SK-N-MC (cell line): ENCODE measurements around the gene C1QBP.

Experiments
- DNase-seq: peaks from one replicate; pipeline ENCODE4 v3.0.0-alpha.2; 2011; ENCODE audit warnings: low read depth, low spot score
- H3K27ac ChIP-seq: fragments of 200-600 bp; sonication (generic); 2 replicates; pipeline ENCODE4 v1.5.1; 2016; ENCODE audit warnings: mixed run types
- H3K36me3 ChIP-seq: fragments of 200-600 bp; sonication (generic); 2 replicates; pipeline ENCODE4 v1.6.1; 2017; ENCODE audit warnings: antibody characterized with exemption, low read length, mixed read lengths; ENCODE audit not compliant: insufficient read depth
- H3K4me3 ChIP-seq: fragments of 200-600 bp; sonication (generic); 2 replicates; pipeline ENCODE4 v1.5.1; 2016
- H3K9ac ChIP-seq: fragments of 200-600 bp; sonication (generic); 2 replicates; pipeline ENCODE4 v1.8.0; 2017; ENCODE audit warnings: mixed run types, mixed read lengths; ENCODE audit not compliant: insufficient read length
- H3K9me3 ChIP-seq: fragments of 200-600 bp; sonication (generic); 2 replicates; pipeline ENCODE4 v1.6.1; 2017; ENCODE audit warnings: low read depth, mild to moderate bottlenecking, antibody characterized with exemption, low read length, moderate library complexity, mixed read lengths
- EZH2 ChIP-seq: fragments of 200-600 bp; sonication (generic); IDR thresholded peaks from one replicate; pipeline ENCODE4 v1.6.1; 2017; ENCODE audit warnings: antibody characterized with exemption
- FOXP2 ChIP-seq: optimal IDR thresholded peaks from 2 replicates; pipeline ENCODE3; 2011; ENCODE audit warnings: mild to moderate bottlenecking, moderate library complexity; ENCODE audit not compliant: insufficient read depth; ENCODE audit errors: extremely low read length, control extremely low read depth
- POLR2AphosphoS5 ChIP-seq: IDR thresholded peaks from 2 replicates; pipeline ENCODE4 v1.6.1; 2012; ENCODE audit warnings: mild to moderate bottlenecking, low read depth, low read length, borderline replicate concordance

The C1QBP gene

GRCh38 chr17:5438716-5439445 lies at the start of gene C1QBP:
Gene C1QBP (minus strand): TSS chr17:5439155. CDS start chr17:5439073, 82 bp downstream.
- Histone ChIP-seq H3K9me3 (no peaks in the 10 kb centered on the region), H3K27ac (peak within 1 kb of the TSS; percentile 77), H3K36me3 (peaks cover 58% of the 10 kb centered on the region), H3K9ac (peak within 1 kb of the TSS; percentile 91), H3K4me3 (peak within 1 kb of the TSS; percentile 80)
- DNase-seq, result no peak
- TF ChIP-seq POLR2AphosphoS5, result peak; percentile 75; the same call in 1 of the 2 replicates
- no peak for TF ChIP-seq FOXP2
- no peak for TF ChIP-seq EZH2

GRCh38 chr17:5488752-5489151 lies 49.8 kb upstream of the C1QBP start:
- Histone ChIP-seq H3K9ac (no peak overlapping the region), H3K4me3 (no peak overlapping the region), H3K27ac (no peak overlapping the region), H3K36me3 (peaks cover 51% of the 10 kb centered on the region), H3K9me3 (peaks cover 10% of the 10 kb centered on the region; the same call in 1 of the 2 replicates)
- no peak for DNase-seq
- TF ChIP-seq EZH2 (no peak), FOXP2 (no peak), POLR2AphosphoS5 (no peak)

- Histone ChIP-seq H3K4me3 (peak within 1 kb of the TSS; percentile 94), H3K9ac (peak within 1 kb of the TSS; percentile 88), H3K9me3 (peaks cover 10% of the 10 kb centered on the region; the same call in 1 of the 2 replicates), H3K36me3 (peaks cover 72% of the 10 kb centered on the region), H3K27ac (peak within 1 kb of the TSS; percentile 96)
- no peak for TF ChIP-seq FOXP2
- peak; percentile 73; the same call in 1 of the 2 replicates for TF ChIP-seq POLR2AphosphoS5
- no peak for TF ChIP-seq EZH2
- DNase-seq, result peak; percentile 83
Observed at GRCh38 chr17:5486206-5487124, 47.5 kb upstream of the C1QBP start, which contains the start of gene MIS12. Gene MIS12 (plus strand): TSS chr17:5486566. CDS start chr17:5488863, 2,297 bp downstream.

- DNase-seq, result no peak
- peaks cover 77% of the 10 kb centered on the region for H3K36me3 ChIP-seq
- TF ChIP-seq POLR2AphosphoS5 (no peak), FOXP2 (no peak), EZH2 (no peak)
Observed at GRCh38 chr17:5485270-5486205, 46.6 kb upstream of the C1QBP start, which contains the start of gene DERL2. Gene DERL2 (minus strand): TSS chr17:5486178. CDS start chr17:5486161, 17 bp downstream.

GRCh38 chr17:5481451-5481850 lies 42.5 kb upstream of the C1QBP start:
- no peak overlapping the region for H3K4me3 ChIP-seq
- H3K36me3 ChIP-seq, result peaks cover 82% of the 10 kb centered on the region
- no peak for DNase-seq
- peaks cover 6% of the 10 kb centered on the region; the same call in 1 of the 2 replicates for H3K9me3 ChIP-seq
- TF ChIP-seq FOXP2 (no peak), POLR2AphosphoS5 (no peak), EZH2 (no peak)
- no peak overlapping the region for H3K27ac ChIP-seq
- H3K9ac ChIP-seq, result no peak overlapping the region

More at GRCh38 chr17:5485270-5486205, 46.6 kb upstream of the C1QBP start, which contains the start of gene DERL2:
- Histone ChIP-seq H3K9ac (peak within 1 kb of the TSS; percentile 88), H3K9me3 (peaks cover 10% of the 10 kb centered on the region; the same call in 1 of the 2 replicates), H3K27ac (peak within 1 kb of the TSS; percentile 96), H3K4me3 (peak within 1 kb of the TSS; percentile 94)

- Histone ChIP-seq H3K9ac (no peak overlapping the region), H3K36me3 (peaks cover 83% of the 10 kb centered on the region), H3K4me3 (no peak overlapping the region), H3K27ac (no peak overlapping the region), H3K9me3 (peaks cover 6% of the 10 kb centered on the region; the same call in 1 of the 2 replicates)
- TF ChIP-seq FOXP2, result no peak
- no peak for TF ChIP-seq EZH2
- no peak for TF ChIP-seq POLR2AphosphoS5
- no peak for DNase-seq
Observed at GRCh38 chr17:5480962-5481361, 42.0 kb upstream of the C1QBP start.

GRCh38 chr17:5478992-5479391 lies 40.0 kb upstream of the C1QBP start:
- DNase-seq, result no peak
- no peak overlapping the region for H3K4me3 ChIP-seq
- H3K27ac ChIP-seq, result no peak overlapping the region
- no peak for TF ChIP-seq EZH2
- TF ChIP-seq POLR2AphosphoS5, result no peak
- TF ChIP-seq FOXP2, result no peak
- peaks cover 6% of the 10 kb centered on the region; the same call in 1 of the 2 replicates for H3K9me3 ChIP-seq
- H3K9ac ChIP-seq, result no peak overlapping the region
- H3K36me3 ChIP-seq, result peaks cover 89% of the 10 kb centered on the region
